GM18870 (cell line): ENCODE data around the gene ZNF692.
"Not testable (repeated sequence)": the region's sequence is repeated elsewhere in the genome, so short reads cannot be mapped to it uniquely, and the experiment has no call there.

Source experiments
- ATAC-seq: cut with Tn5 transposase; IDR thresholded peaks from one replicate; pipeline ENCODE4 v1.9.1; 2021; ENCODE audit warnings: moderate library complexity; ENCODE audit not compliant: unreplicated experiment

ZNF692 gene

DNA sequence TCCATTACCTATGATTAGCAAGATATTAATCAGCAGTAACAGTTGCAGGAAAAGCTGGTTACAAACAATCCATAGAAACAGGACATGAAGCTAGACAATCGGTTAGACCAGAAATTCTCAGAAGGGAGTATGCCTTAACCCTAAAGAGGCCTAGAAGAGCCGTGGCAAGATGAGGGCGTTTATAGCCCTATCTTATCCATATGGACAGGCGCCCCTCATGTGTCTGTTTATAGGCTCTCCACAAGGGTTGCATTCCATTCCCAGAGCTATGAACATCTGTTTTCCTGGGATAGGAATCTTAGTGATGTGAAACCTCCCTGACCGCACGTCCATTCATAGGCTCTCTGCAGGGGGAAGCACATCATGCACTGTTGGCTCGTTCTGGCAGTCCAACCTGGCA is 23.5 kb upstream of the ZNF692 start:
- ATAC-seq, result not testable (repeated sequence)

DNA sequence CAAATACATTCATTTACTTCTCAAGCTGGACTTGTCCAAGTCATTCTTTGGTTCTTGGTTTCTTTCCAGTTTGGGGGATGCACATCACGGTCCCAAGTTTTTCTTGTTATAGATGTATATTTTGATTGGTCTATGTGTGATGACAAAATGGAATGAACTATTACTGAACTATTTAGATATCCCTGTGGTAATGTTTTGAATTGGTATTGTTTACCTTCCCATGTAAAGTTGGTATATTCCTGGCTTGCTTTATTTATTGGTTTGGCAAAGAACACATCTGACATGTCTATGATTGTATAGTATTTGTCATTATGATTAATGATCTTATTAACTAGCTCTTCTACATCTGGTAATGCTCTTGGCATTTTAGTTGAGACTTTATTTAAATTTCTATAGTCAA is 22.4 kb upstream of the ZNF692 start:
- ATAC-seq, result no peak

DNA sequence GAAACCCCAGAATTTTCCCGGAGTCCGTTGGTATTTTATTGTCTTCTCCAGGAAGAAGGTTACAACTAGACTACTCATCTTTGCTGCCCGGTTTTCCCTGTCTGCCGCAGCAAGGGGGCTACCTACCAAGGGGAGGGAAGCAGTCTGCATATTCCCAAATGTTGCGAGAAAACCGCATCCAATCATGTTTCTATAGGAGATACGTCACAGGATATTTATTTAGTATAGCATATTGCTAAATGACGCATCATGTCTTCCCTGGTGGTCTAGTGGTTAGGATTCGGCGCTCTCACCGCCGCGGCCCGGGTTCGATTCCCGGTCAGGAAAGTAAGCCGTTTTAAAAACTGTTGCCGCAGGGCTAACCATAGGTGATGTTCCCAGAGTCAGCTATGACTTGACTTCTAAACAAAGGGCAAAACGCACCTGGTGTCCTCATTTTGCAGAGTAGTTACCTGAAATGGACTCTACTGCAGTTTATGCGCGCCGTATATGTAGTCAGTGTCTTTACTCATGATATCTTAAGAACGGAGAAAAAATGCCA is 15.2 kb upstream of the ZNF692 start:
- peak; percentile 72 for ATAC-seq

DNA sequence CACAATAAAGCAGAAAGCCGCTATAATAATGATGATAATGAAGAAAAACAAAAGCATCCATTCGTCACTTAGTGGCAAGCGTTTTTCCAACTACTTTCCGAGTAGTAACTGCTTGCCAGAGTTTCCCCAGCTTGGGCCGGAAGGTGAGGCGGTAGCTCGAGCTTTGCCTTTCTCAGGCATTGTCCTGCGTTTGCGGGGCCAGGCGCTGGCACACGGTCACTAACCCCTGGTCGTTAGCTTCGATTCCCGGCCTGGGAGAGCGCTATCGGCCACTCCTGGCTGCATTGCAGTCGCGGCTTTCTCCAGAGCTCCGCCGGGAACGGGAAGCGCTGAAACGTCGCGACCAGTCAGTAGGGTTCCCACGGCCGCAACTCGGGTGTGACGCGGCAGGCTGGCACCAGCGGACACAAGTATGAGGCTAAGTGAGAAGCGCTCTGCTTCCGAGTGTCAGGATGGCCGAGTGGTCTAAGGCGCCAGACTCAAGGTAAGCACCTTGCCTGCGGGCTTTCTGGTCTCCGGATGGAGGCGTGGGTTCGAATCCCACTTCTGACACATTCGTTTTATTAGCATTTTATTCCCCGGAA is 14.6 kb upstream of the ZNF692 start:
- peak; percentile 65 for ATAC-seq

DNA sequence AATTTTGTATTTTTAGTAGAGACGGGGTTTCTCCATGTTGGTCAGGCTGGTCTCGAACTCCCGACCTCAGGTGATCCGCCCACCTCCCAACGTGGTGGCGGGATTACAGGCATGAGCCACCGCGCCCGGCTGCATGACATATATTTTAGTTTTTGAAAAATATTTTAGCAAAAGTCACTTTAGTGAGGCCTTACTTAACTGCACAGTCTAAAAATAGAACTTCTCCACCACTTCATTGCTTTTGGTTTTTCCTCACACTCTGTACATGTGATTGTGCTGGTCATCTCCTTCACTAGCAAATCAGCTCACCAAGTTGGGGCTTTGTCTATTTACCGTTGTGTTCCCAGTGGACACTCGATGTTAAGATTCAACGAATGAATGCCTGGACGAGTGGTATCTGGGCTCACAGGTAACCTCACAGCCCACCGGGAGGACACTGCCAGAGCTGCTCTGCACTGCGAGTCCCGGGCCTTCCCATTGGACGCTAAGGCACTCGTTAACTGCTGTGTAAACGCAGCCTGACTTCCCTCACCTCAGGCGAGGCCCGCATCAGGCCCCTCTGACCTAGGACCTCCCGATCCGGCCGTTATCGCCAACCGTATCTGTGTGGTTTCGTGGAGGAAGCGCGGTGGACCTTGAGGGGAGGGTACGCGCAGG is 14.0 kb upstream of the ZNF692 start:
- ATAC-seq, result peak; percentile 25

DNA sequence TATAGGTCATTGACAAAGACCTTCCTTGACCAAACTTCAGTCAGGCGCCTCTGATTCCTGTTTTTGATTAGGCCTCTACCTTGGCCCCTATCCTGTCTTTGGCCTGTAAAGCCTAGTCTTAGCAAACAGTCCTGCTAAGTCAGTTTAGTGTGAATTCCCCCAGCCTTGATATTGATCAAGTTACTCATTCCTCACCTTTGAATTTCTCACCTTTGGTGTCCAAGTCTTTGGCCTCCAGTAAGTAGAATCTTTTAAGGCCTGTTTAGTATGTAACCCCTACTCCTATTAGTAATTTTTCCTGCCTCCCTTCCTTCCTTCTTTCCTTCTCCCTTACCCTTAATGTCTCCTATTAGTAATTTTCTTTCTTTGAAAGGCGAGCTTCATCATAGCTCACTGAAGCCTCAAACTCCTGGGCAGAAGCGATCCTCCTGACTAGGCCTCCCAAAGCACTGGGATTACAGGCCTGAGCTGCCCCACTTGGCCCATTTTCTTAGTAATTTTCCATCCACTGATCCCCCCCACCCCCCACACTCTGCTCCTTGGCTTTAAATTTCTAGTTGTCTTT is 13.0 kb upstream of the ZNF692 start:
- no peak for ATAC-seq

DNA sequence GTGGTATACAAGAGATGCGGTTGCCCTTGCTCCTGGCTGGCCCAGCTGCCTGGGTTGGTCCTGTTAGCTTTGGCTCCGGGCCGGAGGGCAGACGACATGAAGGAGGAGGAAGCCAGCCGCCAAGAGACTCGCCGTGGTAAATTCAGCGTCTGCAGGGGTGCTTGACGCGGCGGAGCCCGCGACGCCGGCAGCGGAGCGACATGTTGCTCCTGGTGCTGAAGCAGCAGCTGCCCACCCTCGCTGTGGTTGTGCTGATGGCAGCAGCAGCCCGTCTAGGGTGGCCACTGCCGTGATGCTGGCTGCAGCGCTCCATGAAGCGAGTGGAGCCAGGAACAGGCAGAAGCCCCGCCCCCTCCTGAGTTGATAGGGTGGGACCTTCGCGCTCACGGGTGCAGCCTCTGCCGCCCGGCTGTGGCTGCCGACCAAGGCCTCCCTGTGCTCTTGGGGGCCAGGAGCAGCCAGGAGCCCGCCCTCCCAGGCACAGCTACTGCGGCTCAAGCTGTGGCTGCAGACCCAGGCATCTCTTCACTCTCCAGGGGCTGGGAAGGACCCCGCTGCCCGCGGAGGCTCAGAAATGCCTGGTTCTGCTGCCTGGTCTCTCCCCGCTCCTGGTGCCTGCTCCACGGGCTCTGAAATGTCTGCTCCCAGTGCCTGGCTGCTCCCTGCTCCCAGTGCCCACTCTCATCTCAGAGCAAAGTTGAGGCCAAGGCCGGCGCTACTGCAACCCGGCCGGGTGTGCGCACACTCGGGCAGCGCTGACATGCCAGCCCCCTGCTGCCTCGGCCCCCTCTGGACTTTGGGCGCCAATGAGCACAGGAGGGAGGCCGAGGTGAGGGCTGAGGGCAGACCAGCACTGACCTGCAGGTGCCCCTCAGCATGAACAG is 4.4 kb upstream of the ZNF692 start:
- peak; percentile 56 for ATAC-seq

DNA sequence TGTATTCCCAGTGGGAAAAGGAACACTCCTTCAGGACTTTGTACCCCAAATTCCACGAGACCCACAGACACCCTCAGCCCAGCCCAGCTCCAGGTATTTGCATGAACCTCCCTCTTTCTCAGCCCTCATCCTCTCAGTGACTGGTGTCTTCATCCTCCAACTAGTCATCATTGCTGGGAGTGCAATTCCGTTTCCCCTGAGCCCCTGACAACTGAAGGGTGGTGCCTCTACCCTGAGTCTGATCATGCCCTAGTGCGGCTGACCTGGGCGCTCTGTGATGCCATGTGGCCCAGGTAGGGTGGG is 3.8 kb upstream of the ZNF692 start:
- ATAC-seq, result peak; percentile 21

DNA sequence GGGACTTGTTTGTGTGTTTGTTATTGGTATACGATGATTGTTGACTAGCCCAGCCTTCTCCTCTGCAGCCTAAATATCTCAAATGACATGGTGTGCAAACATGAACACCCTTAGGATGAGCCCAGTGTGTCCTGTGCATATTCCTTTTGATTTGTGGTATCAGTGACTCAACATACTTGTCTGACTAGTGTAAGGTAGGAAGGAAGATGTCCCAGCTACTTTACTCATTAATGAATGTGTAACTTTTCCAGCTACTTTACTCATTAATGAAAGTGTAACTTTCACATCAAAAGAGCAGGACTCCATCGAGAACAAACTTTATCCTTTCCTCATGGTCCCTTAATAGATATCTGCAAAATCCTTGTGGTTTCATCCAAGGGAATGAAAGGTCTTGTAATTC is 2.7 kb upstream of the ZNF692 start:
- no peak for ATAC-seq

DNA sequence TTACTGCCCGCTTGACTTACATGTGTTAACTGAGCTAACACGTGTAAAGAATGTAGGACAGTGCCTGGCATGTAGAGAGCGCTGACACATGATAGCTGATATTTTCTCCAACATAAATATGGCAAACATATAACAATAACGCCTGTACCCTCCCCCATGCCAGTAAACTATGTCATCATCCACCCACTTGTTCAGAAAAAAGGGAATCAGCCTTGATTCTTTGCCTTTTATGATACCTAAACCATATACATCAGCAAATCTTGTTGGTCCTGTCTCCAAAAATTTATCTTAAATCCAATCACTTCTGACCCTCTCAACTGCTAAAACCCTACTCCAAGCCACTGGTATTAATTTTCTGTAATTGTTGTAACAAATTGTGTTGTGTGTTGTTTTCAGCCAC is 1.1 kb upstream of the ZNF692 start:
- no peak for ATAC-seq

DNA sequence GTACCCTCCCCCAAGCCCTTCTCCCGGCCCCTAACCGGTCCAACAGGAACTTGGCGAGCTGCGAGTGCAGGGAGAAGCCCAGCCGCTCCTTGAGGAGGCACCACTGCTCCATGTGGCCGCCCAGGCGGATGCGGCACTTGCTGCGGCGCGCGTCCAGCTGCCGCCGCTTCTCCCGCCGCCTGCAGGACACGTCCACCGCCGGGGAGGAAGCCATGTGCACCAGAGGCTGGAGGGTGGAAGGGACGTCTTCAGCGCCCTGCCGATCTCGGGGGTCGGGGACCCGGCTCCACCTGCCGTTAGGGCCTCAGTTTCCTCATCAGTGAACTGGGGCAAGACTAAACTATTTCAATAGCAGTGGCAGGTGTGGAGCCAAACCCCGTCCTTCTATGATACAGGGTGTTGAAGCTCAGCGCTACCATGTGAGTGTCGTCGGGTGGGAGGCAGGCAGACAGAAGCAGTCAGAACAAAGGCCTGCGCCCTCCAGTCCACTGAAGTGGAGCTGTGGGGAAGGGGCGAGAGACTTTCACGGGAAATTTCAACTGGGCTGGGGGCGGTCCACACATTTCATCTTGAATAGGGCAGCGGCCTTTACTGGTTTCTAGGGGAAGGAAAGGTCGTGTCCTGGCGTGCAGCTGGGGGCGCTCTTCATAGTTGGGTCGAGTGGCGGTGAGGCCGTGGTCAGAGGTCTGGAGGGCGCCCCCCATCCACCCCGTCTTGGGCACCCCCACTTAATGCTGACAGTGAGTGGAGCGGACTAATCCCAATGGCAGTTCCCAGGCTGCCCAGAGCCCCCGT is 592 bp downstream of the ZNF692 start:
- ATAC-seq, result peak; percentile 24

DNA sequence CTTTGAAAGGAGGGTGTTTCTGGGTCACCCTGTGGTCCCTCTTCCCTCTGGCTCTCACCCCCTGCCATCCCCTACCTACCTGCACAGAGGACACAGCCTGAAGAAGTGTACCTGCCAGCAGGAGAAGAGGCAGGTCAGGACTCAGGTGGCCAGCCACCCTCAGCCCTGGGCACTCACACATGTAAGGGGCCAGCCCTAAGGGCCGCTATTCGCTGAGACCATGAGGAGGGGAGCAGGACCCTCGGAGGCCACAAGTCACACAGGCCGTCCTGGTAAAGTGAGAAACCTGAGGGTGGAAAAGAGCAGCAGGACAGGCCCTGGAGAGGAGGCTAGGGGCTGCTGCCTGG is 1.2 kb downstream of the ZNF692 start:
- no peak for ATAC-seq

DNA sequence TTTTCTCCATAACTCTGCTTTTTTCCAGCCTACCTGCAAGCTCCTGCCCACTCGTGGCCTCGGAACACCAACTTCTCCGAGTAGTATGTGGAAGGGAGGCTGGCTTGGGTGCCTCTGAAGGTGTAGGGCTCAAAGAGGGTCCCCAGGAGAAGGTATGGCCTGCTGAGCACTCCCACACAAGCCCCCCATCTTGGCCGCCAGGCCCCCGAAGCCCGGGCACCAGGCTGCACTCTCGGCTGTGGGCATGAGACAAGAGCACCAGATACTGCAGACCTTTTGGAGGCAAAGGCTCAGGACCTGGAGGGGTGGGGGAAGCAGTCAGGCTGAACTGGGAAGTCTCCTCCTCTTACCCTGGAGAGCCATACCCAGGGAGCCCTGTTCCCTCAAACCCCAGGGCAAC is 1.7 kb downstream of the ZNF692 start:
- ATAC-seq, result no peak

DNA sequence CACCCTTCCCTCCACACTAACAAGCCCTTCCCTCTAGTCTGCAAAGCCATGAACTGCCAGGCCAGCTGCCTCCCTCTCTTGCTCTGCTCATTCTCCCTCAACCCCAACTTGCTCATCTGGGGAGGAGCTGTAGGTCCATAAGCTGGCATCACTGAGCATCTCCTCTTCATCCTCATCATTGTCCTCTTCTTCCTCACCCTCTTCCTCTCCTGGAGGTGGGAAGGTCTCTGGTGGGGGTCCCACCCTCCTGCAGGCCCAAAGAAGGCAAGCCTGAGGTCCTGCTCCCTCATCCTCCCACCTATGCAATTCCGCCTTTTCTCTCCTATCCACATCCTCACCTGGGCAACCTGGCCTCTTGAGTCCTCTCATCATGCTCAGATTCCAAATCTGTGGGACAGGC is 2.7 kb downstream of the ZNF692 start:
- ATAC-seq, result no peak

DNA sequence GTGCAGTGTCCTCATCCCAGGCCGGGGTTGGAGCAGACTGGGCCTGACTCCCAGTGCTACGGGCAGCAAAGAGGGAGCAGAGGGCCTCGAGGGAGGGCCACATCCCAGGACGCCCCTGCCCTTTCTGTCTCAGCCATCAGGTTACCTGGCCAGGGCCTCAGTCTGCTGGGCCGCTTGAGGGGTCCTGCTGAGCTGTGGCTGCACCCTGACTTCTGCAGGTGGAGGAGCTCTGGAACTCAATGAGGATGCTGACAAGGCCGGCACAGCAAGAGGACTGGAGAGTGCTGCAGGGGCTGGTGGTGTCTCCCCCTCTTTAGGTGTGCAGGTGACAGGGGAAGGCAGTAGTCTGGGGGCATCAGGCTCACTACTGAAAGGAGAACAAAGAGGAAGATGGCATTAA is 3.3 kb downstream of the ZNF692 start:
- ATAC-seq, result no peak

DNA sequence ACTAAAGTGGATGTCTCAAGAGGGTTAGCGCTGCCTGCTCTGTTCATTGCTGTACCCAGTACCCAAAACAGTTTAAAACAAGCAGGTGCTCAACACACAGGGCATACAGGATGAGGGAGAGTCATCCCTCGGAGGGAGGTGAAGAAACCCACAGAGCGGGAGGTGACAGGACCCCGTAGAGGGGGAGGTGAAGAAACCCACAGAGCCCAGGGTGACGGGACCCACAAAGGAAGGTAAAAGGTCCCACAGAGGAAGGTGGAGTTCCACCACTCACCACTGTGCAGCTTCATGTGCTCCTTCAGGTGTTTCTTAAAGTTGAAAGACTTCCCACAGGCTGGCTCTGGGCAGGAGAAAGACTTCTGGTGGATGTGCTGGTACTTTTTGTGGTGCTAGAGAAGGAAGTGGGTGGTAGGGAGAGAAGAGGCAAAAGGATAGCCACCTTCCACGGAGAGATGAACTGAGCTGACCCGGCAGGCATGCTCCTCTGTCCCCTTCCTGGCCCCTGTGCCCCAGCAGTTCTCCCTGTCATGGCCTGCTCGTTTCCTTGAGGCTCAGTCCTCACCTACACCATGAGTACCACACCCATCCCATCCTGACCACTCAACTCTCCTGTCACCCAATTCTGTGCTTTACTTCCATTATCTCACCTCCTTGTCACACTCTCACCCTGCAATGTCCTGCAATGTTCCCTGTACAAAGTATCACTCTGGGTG is 5.1 kb downstream of the ZNF692 start:
- no peak for ATAC-seq

DNA sequence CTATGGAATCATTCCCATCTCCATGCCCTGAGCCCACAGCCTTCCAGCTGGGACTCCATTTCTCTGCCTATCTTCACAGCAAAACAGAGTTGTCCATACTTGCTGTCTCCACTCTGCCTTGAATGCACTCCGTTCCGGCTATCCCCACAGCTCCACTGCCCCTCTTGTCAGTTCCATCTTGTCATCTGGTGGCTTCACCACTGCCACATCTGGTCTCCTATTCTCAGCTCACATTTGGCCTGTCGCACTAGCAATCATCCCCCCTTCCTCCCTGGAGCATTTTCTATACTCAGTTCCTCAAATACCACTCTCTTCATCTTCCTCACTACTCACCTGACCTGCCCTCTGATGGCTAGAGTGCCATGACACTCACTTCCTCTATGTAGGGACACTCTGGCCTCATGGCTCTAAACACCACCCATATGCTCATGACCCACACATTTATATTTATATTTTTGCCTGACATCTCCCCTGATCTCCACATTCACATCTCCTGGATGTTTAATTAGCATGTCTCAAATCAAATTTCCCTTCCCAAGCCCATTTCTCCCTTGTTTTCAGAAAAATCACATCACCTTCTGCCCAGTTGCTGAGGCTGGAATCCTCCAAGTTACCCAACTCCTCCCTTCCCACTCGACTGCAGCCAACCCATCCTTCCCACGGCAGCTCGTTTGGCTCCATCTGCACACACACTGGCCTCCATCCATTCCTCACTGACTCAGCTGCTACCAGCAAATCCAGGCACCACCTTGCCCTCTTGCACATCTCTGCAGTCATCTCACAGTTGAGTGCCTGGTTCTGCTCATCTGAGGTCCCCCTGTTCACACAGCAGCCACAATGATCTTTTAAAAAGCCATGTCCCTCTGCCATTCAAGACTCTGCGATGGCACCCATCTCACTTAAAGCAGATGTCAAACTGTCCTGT is 6.1 kb downstream of the ZNF692 start:
- no peak for ATAC-seq

DNA sequence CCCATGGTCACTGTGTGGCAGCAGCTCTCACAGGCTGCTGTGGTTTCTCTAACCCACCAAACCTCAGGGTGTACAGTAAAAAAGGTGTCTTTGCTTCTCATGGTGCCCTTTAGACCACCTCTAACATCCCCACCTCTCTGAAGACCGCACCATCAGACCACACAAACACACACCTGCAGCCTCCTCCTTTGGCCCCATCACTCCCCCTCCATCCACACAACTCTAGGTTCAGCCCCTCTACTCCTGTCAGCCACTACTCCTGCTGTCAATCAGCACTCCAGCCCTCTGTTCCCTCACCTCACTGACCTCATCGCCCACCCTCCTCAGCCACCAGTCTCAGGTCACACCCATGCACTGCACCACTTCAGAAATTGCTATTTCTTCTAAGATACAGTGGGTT is 7.5 kb downstream of the ZNF692 start:
- no peak for ATAC-seq

DNA sequence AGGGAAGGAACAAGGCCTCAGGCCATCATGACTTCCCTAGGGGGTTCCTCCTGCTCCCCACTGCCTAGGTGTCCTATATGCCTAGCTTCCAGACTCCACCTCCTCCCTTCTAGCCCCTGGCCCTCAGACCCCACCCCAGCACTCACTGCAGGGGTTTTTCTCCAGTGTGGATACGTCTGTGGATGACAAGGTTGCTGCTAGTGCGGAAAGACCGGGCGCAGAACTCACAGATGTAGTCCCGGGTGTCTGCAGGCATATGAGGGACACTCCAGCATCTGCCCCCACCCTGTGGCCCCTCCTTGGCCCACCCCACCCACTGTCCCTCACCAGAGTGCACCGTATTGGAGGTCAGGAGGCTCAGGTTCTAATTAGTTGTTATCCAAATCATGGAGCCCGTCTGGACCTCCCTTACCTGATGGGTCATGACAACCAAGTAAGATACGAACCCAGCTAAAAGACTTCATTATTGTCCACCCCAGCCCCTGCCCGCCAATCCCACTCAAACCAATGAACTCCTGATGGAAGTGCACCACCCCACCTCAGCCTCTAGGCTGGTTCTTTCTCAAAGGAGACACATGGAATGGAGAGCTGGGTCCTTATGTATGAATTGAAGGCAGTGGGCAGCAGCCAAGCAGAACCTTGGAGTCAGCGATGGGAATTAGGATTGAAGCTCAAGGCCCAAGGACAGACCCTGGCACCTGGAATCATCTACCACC is 8.2 kb downstream of the ZNF692 start:
- no peak for ATAC-seq
